Measurements from ENCODE around the gene CCDC40.
A peak's percentile ranks its signal among the peaks of the same experiment; 100 is the strongest.
"Not testable (repeated sequence)": the region's sequence is repeated elsewhere in the genome, so short reads cannot be mapped to it uniquely, and the experiment has no call there.

Gene CCDC40

GRCh38 chr17:80035937-80036714, at the start of gene CCDC40:
CCDC40 (plus strand) TSS chr17:80036642; CDS start chr17:80036663, 21 bp downstream.
- DNase-seq (ENCODE audit: low read depth in 2 of 2) = peak; percentile 55

- DNase-seq (ENCODE audit: low read depth in 2 of 2) = no peak
Observed at GRCh38 chr17:79987187-79987934, 49.1 kb upstream of the CCDC40 start.

DNA sequence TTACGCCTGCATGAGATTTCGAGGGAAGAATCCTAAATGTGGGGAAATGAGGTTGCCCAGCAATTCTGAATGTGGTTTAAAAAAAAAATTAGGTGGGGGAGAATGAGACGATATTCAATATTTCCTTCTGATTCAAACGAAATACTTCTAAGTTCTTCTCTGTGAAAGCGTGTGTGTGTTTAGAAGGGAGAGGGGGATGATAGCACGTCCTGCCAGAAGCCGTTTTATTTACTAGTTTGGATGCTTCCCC, 48.6 kb upstream of the CCDC40 start:
- no peak for DNase-seq (ENCODE audit: low read depth in 2 of 2)

GRCh38 chr17:79988185-79988971, 48.1 kb upstream of the CCDC40 start:
- no peak for DNase-seq (ENCODE audit: low read depth in 2 of 2)

DNA sequence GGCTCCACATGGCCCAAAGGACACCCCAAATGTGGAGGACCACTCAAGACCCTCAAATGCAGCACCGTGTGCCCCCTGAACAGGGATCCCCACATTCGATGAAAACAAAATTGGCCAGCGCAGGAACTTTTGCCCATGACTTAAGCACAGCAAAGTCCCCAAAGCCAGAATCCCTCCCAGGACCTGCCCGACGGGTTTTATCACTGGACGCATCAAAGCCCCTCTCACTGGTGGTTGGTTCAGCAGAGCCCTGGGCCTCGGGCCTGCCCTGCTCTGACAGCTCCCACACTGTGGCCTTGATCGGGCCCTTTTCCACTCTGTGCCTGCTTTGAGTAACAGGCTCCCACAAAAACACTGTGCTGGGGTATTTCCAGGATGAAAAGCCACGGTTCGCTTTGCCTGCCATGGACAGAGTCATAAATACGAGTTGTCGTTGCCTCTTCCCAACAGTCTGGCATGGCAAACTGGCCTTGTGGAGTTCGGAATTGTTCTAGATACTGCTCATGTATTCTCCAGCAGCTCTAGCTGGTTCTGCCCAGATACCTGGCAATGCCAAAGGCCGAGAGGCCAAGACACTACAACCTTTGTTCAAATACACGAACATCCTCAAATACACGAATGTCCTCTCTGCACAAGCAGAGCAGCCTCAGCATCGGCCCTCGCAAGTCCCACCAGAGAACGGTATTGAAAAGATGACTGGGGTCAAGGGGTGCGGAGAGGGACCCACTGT, 47.2 kb upstream of the CCDC40 start:
- DNase-seq (ENCODE audit: low read depth in 2 of 2) = no peak

GRCh38 chr17:79990051-79990592, 46.3 kb upstream of the CCDC40 start:
- no peak for DNase-seq (ENCODE audit: low read depth in 2 of 2)

DNA sequence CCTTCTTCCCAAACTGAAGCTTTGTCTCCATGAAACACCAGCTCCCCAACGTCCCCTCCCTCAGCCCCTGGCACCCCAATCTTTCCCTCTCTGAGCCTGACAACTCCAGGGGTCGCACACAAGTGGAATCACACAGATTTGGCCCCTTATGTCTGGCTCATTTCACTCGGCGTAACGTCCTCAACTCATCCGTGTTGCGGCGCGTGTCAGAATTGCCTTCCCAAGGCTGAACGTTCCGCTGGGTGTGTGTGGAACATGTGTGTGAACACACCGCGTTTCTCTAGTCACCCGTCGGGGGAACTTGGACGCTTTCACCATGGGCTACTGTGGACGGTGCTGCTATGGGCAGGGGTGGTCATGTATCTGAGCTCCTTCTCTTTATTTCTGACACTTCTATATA, 45.7 kb upstream of the CCDC40 start:
- DNase-seq (ENCODE audit: low read depth in 2 of 2) = no peak

- DNase-seq (ENCODE audit: low read depth in 2 of 2) = peak; percentile 55 to 64
Observed at GRCh38 chr17:79991140-79991923, 45.1 kb upstream of the CCDC40 start.

DNA sequence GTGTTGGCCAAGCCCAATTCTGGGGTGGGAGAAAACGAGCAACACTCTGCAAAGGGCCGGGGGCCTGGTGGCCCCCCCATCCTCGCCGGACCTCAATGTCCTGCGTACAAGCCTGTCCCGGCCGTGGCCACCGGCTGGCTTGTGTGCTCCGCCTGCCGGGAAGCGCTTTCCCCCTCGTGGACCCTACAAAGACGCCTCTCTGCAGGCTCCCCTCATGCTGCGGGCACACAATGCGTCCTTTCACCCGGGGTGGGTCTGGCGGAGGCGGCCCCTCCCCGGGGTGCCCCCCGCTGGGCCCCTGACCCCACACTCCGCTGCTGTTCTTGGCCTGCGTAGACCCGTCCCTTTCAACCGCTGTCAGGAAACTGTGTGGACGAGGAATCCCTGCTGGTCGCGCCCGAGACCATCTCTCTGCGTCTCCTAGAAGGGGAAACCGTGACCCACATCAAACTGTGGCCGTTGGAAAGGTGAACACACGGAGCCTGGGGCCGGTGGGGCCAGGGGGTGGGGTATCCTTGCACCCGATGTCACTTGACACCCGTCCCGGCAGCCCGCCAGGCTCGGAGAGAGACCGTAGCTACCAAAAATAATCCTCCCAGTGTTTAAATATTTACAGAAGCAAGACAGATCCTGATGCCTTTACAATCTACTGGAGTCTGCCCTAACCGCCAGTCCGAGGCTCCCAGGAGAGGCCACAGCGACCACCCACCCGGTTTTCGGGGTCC, 44.4 kb upstream of the CCDC40 start:
- DNase-seq (ENCODE audit: low read depth in 2 of 2) = no peak

DNA sequence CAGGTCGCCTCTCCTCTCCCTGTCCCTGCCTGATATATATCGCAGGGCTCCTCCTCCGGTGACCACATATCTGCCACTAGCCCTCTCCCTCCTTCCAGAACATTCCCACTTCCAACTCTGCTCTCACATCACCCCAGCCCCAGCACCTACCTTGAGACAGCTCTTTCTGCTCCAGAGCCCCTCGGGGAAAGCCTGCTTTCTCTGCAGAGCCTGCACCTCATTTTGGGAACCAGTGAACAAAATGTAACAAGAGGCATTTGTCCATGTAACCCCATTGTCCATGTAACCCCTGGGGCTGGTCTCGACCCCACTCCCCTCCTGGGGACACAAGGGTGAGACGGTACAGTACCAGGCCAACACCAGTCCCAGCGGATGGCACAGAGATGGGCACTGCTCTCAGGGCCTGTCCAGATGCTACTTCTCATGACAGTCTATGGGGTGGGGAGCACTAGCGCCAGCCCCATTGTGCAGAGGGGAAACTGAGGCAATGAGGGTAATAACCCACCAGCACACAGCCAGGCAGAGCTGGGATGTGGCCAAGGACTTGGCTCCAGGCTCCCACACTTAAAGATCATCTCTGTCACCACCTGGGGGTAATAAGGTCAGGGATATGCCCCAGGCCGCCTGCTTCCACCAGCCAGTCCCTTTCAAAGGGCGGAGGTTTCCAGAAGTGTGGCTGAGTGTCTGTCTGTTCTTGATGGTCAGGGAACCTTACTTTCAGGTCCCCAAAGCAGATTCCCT, 43.6 kb upstream of the CCDC40 start:
- DNase-seq (ENCODE audit: low read depth in 2 of 2) = no peak

DNA sequence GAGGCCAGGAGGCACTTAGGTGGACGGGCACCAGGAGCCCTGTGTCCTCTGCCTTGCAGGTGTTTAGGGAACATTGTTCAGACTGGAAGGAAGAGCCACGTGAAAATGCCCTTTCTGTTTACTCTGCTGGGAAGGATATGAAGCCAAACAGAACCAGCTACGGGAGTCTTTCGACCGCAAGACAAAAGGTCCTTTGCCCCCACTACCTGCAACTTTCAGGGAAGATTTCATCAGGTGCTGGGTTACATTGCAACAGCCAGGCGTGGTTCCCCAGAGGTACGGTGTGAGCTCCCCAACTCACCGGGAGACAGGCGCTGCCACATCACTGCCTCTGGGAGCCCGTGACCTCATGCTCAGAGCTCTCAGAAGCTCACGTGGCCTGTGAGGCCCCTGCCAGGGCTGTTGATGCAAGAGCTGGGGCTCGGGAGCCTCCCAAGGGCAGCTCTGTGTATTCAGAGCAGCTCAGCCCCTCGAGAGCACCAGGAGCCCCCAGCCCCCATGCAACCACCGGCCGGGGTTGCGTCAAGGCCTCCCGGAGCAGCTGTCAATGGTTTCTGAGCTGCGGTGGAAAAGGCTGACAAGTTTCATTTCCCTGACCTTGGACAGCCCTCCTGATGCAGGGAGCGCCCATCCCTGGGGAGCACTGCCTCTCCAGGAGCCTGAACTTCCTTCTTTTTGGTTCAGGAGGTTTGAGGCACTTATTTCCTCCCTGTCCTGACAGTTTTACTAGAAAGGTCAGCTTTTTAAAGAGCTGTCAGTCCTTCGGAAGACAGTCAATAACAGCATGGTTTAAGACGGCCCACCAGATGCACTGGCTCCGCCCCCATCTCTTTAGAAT, 42.8 kb upstream of the CCDC40 start:
- no peak for DNase-seq (ENCODE audit: low read depth in 2 of 2)

GRCh38 chr17:79994228-79994569, 42.2 kb upstream of the CCDC40 start:
- DNase-seq (ENCODE audit: low read depth in 2 of 2) = not testable (repeated sequence)

- DNase-seq (ENCODE audit: low read depth in 2 of 2) = no peak
Observed at GRCh38 chr17:79994602-79995001, 41.8 kb upstream of the CCDC40 start.

GRCh38 chr17:79995696-79996095, 40.7 kb upstream of the CCDC40 start:
- no peak for DNase-seq (ENCODE audit: low read depth in 2 of 2)

DNA sequence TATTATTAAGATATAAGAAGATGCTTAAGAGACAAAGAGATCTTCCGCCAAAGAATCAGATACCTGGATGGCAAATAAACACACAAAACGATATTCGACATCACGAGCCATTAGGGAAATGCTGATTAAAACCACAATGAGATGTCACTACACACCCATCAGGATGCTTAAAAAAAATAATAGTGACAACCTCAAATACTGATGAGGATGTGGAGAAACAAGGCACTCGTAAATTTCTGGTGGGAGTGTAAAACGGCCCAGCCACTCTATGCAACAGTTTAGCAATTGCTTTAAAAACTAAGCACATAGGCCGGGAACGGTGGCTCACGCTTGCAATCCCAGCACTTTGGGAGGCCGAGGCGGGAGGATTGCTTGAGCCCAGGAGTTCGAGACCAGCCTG, 40.2 kb upstream of the CCDC40 start:
- DNase-seq (ENCODE audit: low read depth in 2 of 2) = no peak

- peak; percentile 31 to 42 for DNase-seq (ENCODE audit: low read depth in 2 of 2)
Observed at GRCh38 chr17:79997011-79997660, 39.3 kb upstream of the CCDC40 start.

DNA sequence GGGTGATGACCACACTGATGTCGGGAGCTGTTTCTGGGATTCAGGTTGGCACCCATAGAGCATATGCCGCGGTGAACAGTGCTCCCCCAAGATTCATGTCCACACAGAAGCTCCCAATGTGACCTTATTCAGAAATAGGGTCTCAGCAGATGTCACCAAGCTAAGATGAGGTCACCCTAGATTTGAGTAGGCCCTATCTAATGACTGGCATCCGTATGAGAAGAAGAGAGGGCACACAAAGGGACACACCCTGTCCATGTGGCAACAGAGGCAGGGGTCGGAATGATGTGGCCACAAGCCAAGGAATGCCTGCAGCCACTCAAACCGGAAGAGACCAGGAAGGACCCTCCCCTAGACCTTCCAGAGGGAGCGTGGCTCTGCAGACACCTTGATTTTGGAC, 36.3 kb upstream of the CCDC40 start:
- DNase-seq (ENCODE audit: low read depth in 2 of 2) = no peak

Measured in activated CD8-positive, alpha-beta memory T cell treated with anti-CD3 and anti-CD28 coated beads for 4 hours (primary cell).